Stimulated activated naive B cell treated with anti-CD40 and anti-IgM and Interleukin-4, amounts not matched to agents 10 μg/mL and 1 μg/mL and 100 μg/mL, for 72 hours (primary cell): ENCODE data around the gene RIOK2.
A peak's percentile ranks its signal among the peaks of the same experiment; 100 is the strongest.
"Not testable (repeated sequence)": the region's sequence is repeated elsewhere in the genome, so short reads cannot be mapped to it uniquely, and the experiment has no call there.

Experiments used
- ATAC-seq, 2 donors: fragments of 150-1000 bp; cut with Tn5 transposase; replicated peaks; 2 replicates each; pipeline ENCODE4 v1.10.0; 2021; ENCODE audit warnings: moderate library complexity in 1 of 2
- DNase-seq: peaks from one replicate; pipeline ENCODE4 v3.0.0; 2021
- H3K27ac Mint-ChIP-seq: one replicate; pipeline ENCODE4 v1.8.0; 2022; ENCODE audit warnings: mild to moderate bottlenecking, mixed read lengths
- H3K27me3 Mint-ChIP-seq, 2 donors: one replicate each; pipeline ENCODE4 v1.8.0; 2022; ENCODE audit warnings: mixed read lengths in 2 of 2
- H3K36me3 Mint-ChIP-seq, 2 donors: one replicate each; pipeline ENCODE4 v1.8.0; 2022; ENCODE audit warnings: mixed read lengths in 2 of 2, mild to moderate bottlenecking in 1 of 2
- H3K4me1 Mint-ChIP-seq, 2 donors: one replicate each; pipeline ENCODE4 v1.8.0; 2022; ENCODE audit warnings: mixed read lengths in 2 of 2, mild to moderate bottlenecking in 1 of 2
- H3K4me3 Mint-ChIP-seq, 2 donors: one replicate each; pipeline ENCODE4 v1.8.0; 2022; ENCODE audit warnings: mild to moderate bottlenecking in 2 of 2, mixed read lengths in 2 of 2, moderate library complexity in 1 of 2
- H3K9me3 Mint-ChIP-seq, 2 donors: one replicate each; pipeline ENCODE4 v1.8.0; 2022; ENCODE audit warnings: mixed read lengths in 2 of 2, mild to moderate bottlenecking in 1 of 2

The RIOK2 gene

DNA sequence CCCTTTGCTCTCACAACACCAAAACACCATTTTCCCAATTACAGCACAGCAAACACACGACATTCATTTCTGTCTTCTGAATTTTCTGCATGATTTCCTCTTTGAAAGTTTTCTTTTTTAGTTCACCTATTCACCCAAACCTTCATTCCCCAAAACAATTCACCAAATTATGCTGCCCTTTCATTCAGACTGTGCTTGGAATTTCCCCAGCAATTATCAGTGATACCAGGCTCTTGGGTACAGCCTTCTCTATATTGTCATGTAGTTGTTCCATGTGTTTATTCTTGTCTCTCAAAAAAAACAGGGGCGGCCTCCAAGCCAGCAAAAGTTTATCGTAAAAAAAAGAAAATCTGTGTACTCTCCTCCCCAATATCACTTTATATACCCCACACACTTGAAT is 31.7 kb downstream of the RIOK2 start:
- no peak overlapping the region for H3K27ac Mint-ChIP-seq
- peaks cover under 1 to 4% of the 10 kb centered on the region in 2 donors for H3K9me3 Mint-ChIP-seq
- H3K36me3 Mint-ChIP-seq, result peaks cover 8 to 19% of the 10 kb centered on the region in 2 donors
- peak overlapping the region in 1 of 2 donors; percentile 27 for H3K4me3 Mint-ChIP-seq
- DNase-seq, result no peak
- peaks cover 8 to 16% of the 10 kb centered on the region in 2 donors for H3K4me1 Mint-ChIP-seq
- H3K27me3 Mint-ChIP-seq, result no peaks in the 10 kb centered on the region
- ATAC-seq, result peak; percentile 78 to 79

DNA sequence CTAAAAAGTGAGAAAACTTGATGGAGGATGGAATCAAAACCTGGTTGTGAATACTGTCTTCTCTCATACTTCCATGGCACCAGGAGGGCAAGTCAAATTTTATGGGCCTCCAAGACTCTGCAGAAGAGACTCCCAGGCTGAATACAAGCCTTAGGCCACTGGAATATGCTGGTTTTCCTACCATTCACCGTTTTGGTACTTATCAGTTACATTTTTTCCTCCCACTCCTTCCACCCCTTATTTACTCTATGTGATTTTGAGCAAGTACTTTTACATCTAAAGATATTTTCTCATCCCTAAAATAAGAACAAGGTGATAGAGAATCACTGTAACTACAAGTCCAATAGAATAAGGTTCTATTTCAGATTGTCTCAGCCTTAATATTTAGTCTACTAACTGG is 32.6 kb downstream of the RIOK2 start:
- peaks cover 0 to 4% of the 10 kb centered on the region in 2 donors for H3K9me3 Mint-ChIP-seq
- no peak for ATAC-seq
- H3K27me3 Mint-ChIP-seq, result no peaks in the 10 kb centered on the region
- H3K4me3 Mint-ChIP-seq, result no peak overlapping the region
- H3K27ac Mint-ChIP-seq, result no peak overlapping the region
- peaks cover 3 to 13% of the 10 kb centered on the region in 2 donors for H3K36me3 Mint-ChIP-seq
- DNase-seq, result no peak
- H3K4me1 Mint-ChIP-seq, result peaks cover 8 to 16% of the 10 kb centered on the region in 2 donors

DNA sequence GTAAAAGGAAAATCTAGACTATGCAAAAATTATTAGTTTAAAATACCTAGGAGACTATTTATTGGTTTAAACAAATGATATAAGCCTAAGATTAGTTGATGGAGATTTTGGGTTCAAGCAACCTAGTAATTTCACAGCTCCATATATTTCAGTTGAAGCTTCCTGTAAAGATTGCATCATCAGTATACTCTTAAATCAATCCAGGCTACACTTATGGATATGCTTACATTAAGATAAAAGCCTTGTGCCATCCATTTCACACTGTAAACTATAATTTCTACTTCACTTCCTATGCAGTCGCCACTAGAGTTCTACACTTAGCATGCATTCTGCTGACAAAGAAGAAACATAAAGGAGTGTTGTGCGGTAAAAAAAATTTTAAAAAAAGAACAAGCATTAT is 33.3 kb downstream of the RIOK2 start:
- H3K27me3 Mint-ChIP-seq, result no peaks in the 10 kb centered on the region
- no peak overlapping the region for H3K4me3 Mint-ChIP-seq
- ATAC-seq, result no peak
- H3K27ac Mint-ChIP-seq, result no peak overlapping the region
- H3K9me3 Mint-ChIP-seq, result peaks cover 0 to 4% of the 10 kb centered on the region in 2 donors
- no peak for DNase-seq
- peaks cover 8 to 16% of the 10 kb centered on the region in 2 donors for H3K4me1 Mint-ChIP-seq
- peaks cover under 1 to 7% of the 10 kb centered on the region in 2 donors for H3K36me3 Mint-ChIP-seq

DNA sequence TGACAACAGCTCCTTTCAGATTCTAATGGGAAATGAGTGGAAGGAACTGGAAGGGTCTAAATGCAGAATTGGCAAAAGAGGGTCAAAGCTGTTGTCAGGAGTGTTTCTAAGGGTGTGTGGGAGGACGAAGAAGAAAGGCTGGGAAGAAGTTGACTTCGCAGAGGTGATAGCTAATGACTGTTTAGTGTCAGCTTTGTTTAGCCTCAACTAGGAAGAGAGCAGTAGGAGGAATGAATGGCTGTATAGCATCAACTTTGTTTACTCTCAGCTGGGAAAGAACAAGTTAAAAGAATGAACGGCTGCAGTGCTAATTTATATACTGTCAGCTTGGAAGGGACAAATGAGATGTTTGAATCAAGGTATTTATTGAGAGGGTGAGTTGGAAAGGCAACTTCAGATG is 34.8 kb downstream of the RIOK2 start:
- no peak for ATAC-seq
- no peak for DNase-seq
- Mint-ChIP-seq H3K27ac (no peak overlapping the region), H3K4me3 (no peak overlapping the region), H3K36me3 (no peaks in the 10 kb centered on the region), H3K9me3 (peaks cover 0 to 2% of the 10 kb centered on the region in 2 donors), H3K4me1 (peaks cover 6 to 16% of the 10 kb centered on the region in 2 donors), H3K27me3 (no peaks in the 10 kb centered on the region)

DNA sequence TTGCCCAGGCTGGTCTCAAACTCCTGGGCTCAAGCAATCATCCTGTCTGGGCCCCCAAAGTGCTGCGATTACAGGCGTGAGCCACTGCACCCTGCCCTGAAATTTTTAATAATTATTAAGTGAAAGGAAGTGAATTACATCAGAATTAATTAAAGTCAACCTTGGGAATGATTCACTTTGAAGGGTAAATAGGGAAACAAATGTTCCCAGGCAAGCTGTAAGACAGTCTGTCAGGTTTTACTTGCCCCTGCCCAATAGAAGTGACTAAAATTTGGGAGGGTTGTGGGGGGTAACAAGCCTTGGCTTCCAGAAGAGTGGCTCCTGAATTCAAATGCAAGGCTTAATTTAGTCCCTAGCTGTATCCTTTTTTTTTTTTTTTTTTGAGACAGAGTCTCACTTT is 39.3 kb downstream of the RIOK2 start:
- ATAC-seq, result no peak
- Mint-ChIP-seq H3K36me3 (no peaks in the 10 kb centered on the region), H3K9me3 (no peaks in the 10 kb centered on the region), H3K4me1 (peaks cover 0 to 2% of the 10 kb centered on the region in 2 donors), H3K27me3 (no peaks in the 10 kb centered on the region), H3K4me3 (no peak overlapping the region), H3K27ac (no peak overlapping the region)
- no peak for DNase-seq

DNA sequence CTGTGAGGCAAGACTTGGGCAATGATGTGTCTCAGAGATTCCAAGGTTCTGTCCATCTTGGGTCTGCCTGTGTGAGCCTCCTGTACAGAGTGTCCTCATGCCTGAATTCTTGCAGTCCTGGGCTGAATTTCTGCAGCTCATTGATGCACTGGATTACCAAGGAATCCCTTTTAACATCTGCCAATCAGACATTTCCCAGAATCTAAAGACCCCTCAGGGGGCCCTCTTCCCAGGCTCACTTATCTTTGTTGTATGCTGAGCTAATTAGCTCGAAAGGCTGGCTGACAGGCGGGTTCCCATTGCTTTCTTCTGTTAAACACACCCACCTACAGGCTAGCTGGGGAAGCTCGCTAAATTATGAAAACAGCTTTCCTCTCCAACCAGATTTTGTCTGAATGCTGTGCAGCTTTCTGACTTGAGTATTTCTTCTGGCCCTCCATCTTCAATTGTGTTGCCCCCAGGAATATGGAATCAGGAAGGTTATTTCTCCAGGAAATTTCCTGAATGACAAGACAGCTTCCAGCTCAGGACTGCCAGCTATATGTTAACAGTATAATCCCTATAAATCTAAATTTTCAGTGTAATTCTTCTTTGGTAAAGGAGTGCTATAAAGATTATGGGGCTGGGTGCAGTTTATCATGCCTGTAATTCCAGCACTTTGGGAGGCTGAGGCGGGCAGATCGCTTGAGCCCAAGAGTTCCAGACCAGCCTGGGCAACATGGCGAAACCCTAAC is 40.4 kb downstream of the RIOK2 start, which contains the start of gene LIX1:
TSS of gene LIX1 (minus strand) at position 91 of the 734 bp plus-strand sequence. CDS start at position 56, 35 bp downstream.
- no peaks in the 10 kb centered on the region for H3K36me3 Mint-ChIP-seq
- no peak within 1 kb of the TSS for H3K27ac Mint-ChIP-seq
- H3K4me3 Mint-ChIP-seq, result no peak within 1 kb of the TSS
- DNase-seq (no peak), ATAC-seq (peak; percentile 87 to 88)
- H3K4me1 Mint-ChIP-seq, result peaks cover 0 to 2% of the 10 kb centered on the region in 2 donors
- H3K9me3 Mint-ChIP-seq, result no peaks in the 10 kb centered on the region
- no peaks in the 10 kb centered on the region for H3K27me3 Mint-ChIP-seq

DNA sequence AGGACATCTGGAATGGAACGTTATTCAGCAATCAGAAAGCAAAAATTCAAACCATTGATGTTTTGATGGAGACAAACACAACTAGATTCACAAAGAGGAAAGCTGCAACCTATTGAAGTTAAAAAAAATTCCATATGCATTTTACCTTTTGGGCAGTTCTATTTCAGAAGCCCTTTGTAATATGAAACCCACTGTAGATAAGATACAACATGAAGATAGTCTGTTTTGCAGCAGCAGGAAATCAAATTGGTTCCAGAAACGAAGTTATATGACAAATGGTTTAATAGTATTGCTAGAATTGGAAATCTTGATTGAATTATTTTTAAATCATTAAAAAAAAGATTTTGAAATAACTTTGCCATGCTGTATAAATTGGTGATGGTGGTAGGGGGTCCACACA is 41.5 kb downstream of the RIOK2 start:
- ATAC-seq (no peak), DNase-seq (no peak)
- Mint-ChIP-seq H3K36me3 (no peaks in the 10 kb centered on the region), H3K27ac (no peak overlapping the region), H3K4me1 (peaks cover 0 to 4% of the 10 kb centered on the region in 2 donors), H3K4me3 (no peak overlapping the region), H3K9me3 (no peaks in the 10 kb centered on the region), H3K27me3 (no peaks in the 10 kb centered on the region)

DNA sequence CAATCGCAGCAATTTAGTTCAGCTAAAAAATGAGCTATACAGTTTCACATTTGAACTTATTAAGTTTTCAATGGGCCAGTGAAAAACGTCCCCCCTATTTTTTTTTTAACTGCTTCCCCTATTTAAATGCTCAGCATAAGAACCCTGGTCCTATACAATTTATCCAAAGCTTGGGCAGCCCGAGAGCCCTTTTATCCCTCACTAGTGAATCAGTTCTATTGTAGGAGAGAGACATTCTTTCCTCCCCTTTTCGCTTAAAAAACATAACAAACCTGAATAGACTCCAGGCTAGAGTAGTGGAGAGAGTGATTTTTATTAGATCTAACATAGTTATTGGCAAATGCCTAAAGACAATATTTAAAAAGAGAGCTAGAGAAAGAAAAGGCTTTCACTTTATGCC is 42.0 kb downstream of the RIOK2 start:
- Mint-ChIP-seq H3K4me1 (peaks cover 0 to 4% of the 10 kb centered on the region in 2 donors), H3K27me3 (no peaks in the 10 kb centered on the region), H3K9me3 (no peaks in the 10 kb centered on the region), H3K27ac (no peak overlapping the region), H3K4me3 (no peak overlapping the region), H3K36me3 (no peaks in the 10 kb centered on the region)
- ATAC-seq, result no peak
- no peak for DNase-seq

DNA sequence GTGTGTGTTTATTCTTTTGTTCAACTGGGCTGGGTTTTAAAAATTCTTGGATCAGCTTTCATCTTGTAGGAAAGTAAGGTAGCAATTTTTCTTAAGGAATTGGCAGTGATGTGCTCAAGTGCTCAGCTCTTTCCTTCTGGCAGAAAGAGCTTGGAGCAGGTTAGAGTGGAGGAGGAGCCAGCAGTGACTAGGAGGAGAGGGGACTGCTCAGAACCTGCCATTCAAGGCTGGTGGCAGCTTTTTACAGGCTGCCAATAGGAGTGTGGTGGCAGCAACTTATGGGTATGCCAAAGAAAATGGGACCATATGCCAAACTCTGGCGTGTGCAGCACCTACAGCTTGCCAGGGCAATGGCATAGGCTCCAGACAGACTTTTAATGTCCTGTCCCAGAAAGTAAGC is 42.8 kb downstream of the RIOK2 start:
- not testable (repeated sequence) for ATAC-seq, H3K4me1 Mint-ChIP-seq, H3K9me3 Mint-ChIP-seq, DNase-seq, H3K27ac Mint-ChIP-seq, H3K27me3 Mint-ChIP-seq, H3K36me3 Mint-ChIP-seq, H3K4me3 Mint-ChIP-seq

DNA sequence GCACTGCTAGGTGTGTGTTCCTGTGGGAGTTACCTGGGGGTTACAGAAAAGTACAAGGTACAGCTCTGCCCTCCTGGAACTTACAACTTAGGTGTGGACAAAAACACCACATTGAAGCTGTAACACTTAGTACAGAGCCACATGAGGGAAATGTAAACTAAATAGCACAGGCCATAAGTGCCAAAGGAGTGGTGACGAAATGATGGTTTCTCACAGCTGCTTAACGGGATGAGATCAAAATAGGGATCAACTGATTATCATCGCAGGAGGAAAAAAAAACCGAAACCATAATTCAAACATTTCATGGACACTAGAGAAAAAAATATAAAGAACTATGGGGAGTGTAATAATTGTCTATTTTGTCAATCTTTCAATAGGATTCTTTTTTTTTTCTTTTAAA is 46.6 kb downstream of the RIOK2 start:
- Mint-ChIP-seq H3K27me3 (no peaks in the 10 kb centered on the region), H3K4me1 (peaks cover 16% of the 10 kb centered on the region in 2 donors)

DNA sequence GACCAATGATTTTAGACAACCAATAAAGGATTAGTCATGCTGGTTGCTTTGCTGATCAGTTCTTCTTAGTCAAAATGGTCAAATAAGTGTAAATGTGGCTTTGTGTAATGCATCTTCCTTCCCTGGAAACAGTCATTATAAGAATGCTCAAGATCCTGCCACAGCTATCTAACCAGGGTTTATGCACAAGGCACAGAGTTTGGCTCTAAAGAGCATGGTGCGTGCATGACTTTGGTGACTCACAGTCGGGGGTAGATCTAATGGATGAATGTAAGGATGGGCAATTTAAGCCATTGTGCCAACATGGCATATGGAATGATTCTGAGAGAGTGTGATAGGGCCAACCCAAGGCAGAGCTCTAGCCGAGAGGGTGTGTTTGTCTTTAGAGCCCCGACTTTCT is 47.2 kb downstream of the RIOK2 start:
- DNase-seq, result no peak
- ATAC-seq, result peak; percentile 19 to 33
- H3K9me3 Mint-ChIP-seq, result no peaks in the 10 kb centered on the region
- H3K4me1 Mint-ChIP-seq, result peaks cover 19 to 21% of the 10 kb centered on the region in 2 donors
- H3K4me3 Mint-ChIP-seq, result no peak overlapping the region
- peaks cover 0 to 4% of the 10 kb centered on the region in 2 donors for H3K36me3 Mint-ChIP-seq
- H3K27ac Mint-ChIP-seq, result no peak overlapping the region
- no peaks in the 10 kb centered on the region for H3K27me3 Mint-ChIP-seq

More for the DNA sequence above, 46.6 kb downstream of the RIOK2 start:
- no peak for DNase-seq
- ATAC-seq, result no peak
- H3K4me3 Mint-ChIP-seq, result no peak overlapping the region
- no peaks in the 10 kb centered on the region for H3K9me3 Mint-ChIP-seq
- no peak overlapping the region for H3K27ac Mint-ChIP-seq
- no peaks in the 10 kb centered on the region for H3K36me3 Mint-ChIP-seq

DNA sequence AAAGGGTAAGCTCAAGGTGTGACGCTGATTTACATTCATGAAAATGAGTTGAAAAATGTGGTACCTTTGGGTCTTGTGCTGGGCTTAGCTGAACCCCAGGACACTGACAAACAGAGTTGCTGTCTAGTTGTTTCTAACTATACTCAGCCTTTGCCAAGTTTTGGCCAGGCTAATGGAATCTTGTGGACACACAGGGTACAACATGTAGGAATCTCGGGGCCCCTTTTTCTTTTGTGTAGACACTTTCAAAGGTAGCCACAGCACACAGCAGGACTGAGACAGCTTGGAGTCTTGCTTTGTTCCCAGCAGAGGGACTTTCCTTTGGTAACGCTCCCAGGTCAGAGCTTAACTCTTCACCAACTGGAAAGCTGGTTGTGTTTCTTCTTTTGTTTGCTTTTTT is 48.4 kb downstream of the RIOK2 start:
- Mint-ChIP-seq H3K4me1 (peaks cover 19 to 21% of the 10 kb centered on the region in 2 donors), H3K4me3 (no peak overlapping the region), H3K27me3 (no peaks in the 10 kb centered on the region), H3K36me3 (peaks cover 0 to 4% of the 10 kb centered on the region in 2 donors), H3K27ac (no peak overlapping the region), H3K9me3 (no peaks in the 10 kb centered on the region)
- DNase-seq (no peak), ATAC-seq (no peak)

DNA sequence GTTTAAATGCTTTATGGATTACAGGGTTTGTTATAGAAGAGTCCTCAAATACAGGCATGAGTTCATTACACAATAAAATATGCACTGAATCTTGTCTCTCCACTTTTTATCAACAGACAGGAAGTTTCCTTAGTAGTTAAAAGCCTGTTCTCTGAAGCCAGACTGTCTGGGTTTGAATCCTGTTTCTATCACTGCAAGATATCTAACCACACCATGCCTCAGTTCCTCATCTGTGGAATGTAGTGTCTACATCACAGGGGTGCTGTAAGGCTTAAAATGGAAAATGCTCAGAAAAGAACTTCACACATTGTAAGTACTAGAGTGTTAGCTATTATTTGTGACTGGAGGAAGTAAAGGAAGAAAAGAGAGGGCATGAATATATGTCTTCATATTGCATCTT is 49.9 kb downstream of the RIOK2 start:
- Mint-ChIP-seq H3K4me3 (no peak overlapping the region), H3K4me1 (peaks cover 29 to 33% of the 10 kb centered on the region in 2 donors), H3K27me3 (no peaks in the 10 kb centered on the region), H3K27ac (no peak overlapping the region), H3K9me3 (no peaks in the 10 kb centered on the region), H3K36me3 (peaks cover 0 to 4% of the 10 kb centered on the region in 2 donors)
- ATAC-seq (peak; percentile 94 to 95), DNase-seq (no peak)

DNA sequence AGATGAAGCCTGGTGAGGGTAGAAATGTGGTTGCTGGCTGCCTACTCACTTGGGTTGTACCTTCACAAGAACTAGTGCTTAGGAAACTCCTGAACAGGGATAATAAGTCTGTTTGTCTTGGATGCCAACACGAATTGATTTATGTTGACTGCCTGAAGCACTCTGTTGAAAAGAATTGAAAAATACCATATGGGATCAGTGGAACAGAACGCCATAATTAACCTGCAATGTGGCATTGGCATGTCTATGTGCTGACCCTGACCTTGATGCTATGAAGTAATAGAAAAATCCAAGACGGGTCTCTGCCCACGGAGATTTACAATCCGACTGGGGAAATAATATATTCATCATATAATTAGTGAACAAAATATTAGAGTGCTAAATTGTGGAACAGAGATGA is 51.1 kb downstream of the RIOK2 start:
- ATAC-seq (no peak), DNase-seq (no peak)
- Mint-ChIP-seq H3K36me3 (peaks cover 0 to 4% of the 10 kb centered on the region in 2 donors), H3K27me3 (no peaks in the 10 kb centered on the region), H3K4me1 (peaks cover 29 to 34% of the 10 kb centered on the region in 2 donors), H3K9me3 (no peaks in the 10 kb centered on the region), H3K27ac (no peak overlapping the region), H3K4me3 (no peak overlapping the region)

DNA sequence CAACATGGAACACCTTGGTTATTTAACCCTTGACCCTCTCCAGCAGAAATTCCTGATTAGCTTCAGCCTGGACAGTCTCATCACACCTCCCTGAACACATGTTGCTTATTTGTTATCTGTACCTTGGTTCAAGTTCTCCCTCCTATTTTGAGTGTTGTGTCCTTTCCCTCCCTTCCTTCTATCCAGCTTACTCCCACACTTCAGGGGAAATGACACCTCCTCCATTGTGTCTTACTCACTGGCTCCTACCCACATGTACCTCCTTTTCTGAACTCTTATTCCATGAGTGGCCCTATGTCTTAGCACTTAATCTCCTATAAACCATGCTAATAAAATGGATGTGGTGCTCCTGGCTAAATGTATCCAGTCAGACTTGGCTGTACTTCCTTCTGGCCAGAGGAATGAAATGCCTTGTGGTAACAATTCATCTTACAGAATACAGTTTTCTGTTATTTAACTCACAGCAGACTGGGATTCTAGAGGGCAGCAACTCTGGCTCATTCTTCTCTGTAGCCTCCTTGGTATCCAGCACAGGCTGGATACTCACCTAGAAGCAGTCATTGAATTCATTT is 51.8 kb downstream of the RIOK2 start:
- H3K27ac Mint-ChIP-seq, result peak overlapping the region; percentile 48
- H3K4me3 Mint-ChIP-seq, result no peak overlapping the region
- DNase-seq (no peak), ATAC-seq (no peak)
- H3K9me3 Mint-ChIP-seq, result no peaks in the 10 kb centered on the region
- H3K4me1 Mint-ChIP-seq, result peaks cover 29 to 34% of the 10 kb centered on the region in 2 donors
- H3K36me3 Mint-ChIP-seq, result peaks cover 0 to 4% of the 10 kb centered on the region in 2 donors
- H3K27me3 Mint-ChIP-seq, result no peaks in the 10 kb centered on the region
